C4-2B (cell line): ENCODE measurements around the gene USP27X.

ENCODE experiments used
- H3K27ac ChIP-seq: fragments of 450-650 bp; 2 replicates; pipeline ENCODE4 v1.5.1; 2017
- ZFX ChIP-seq: fragments of 450-650 bp; IDR thresholded peaks from 2 replicates; pipeline ENCODE4 v1.6.1; 2017
- TF ChIP-seq, protein P1 (sequence below): fragments of 450-650 bp; conservative IDR thresholded peaks from 2 replicates; pipeline ENCODE4 v1.5.1; 2017; ENCODE audit warnings: mild to moderate bottlenecking

The USP27X gene

DNA sequence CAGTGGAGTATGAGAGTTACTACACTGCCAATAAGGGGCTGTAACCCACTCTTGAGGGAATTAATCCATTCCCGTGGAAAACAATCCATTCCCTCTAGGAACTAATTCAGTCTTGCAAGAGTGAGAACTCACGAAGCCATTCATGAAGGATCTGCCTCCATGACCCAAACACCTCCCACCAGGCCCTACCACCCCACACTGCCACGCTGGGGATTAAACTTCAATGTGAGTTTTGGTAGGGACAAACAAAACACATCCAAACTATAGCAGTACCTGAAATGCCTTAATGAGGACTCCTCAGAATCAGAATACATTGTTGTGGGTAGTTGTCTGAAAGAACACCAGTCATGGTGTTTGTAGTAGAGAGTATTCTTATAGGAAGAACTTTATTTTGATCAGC lies 31.0 kb upstream of the USP27X start:
- no peak overlapping the region for H3K27ac ChIP-seq
- TF ChIP-seq, protein P1, sequence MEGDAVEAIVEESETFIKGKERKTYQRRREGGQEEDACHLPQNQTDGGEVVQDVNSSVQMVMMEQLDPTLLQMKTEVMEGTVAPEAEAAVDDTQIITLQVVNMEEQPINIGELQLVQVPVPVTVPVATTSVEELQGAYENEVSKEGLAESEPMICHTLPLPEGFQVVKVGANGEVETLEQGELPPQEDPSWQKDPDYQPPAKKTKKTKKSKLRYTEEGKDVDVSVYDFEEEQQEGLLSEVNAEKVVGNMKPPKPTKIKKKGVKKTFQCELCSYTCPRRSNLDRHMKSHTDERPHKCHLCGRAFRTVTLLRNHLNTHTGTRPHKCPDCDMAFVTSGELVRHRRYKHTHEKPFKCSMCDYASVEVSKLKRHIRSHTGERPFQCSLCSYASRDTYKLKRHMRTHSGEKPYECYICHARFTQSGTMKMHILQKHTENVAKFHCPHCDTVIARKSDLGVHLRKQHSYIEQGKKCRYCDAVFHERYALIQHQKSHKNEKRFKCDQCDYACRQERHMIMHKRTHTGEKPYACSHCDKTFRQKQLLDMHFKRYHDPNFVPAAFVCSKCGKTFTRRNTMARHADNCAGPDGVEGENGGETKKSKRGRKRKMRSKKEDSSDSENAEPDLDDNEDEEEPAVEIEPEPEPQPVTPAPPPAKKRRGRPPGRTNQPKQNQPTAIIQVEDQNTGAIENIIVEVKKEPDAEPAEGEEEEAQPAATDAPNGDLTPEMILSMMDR, result no peak
- no peak for TF ChIP-seq ZFX

DNA sequence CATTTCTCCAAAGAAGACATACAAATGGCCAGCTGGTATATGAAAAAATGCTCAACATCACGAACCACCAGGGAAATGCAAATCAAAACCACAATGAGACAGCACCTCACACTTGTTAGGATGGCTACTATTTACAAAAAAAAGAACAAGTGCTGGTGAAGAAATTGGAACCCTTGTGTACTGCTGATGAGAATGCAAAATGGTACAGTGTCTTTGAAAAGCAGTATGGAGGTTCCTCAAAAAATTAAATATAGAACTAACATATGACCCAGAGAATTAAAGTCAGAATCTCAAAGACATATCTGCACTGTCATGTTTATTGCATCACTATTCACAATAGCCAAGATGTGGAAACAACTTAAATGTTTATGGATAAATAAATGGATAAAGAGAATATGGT lies 29.3 kb upstream of the USP27X start:
- no peak overlapping the region for H3K27ac ChIP-seq
- TF ChIP-seq, protein P1, result no peak
- no peak for TF ChIP-seq ZFX

DNA sequence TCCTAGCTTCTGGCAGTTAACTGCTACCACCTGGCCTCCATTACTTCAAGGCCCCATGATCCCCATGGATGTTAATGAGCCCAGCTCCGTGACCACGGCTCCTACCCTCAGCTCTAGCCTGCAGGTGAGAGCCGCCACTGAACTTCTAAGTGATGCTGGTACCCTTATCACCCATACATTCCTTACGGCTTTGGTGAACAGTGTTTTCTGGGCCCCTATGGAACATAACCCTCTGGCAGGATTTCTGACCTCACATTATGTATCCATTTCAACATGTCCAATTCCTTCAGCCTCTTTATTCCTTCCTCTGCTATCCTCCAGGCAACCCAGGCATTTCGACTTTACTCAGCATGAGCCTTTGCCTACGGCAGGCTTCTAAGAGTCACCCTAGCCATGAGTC lies 25.6 kb upstream of the USP27X start:
- TF ChIP-seq, protein P1, result no peak
- TF ChIP-seq ZFX, result no peak
- no peak overlapping the region for H3K27ac ChIP-seq

DNA sequence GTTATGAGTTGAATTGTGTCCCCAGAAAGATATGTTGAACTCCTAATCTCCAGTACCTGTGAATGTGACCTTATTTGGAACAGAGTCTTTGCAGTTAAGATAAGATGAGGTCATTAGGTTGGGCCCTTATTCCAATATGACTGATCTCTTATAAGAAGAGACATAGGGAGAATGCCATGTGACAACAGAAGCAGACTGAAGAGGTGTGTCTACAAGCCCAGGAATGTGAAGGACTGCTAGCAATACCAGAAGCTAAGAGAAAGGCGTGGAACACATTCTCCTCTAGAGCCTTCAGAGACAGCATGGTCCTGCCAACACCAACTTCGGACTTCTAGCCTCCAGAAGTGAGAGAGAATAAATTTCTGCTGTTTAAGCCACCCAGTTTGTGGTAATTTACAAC lies 22.5 kb upstream of the USP27X start:
- no peak overlapping the region for H3K27ac ChIP-seq
- no peak for TF ChIP-seq ZFX
- TF ChIP-seq, protein P1, result no peak

GRCh38 chrX:49858341-49858740 lies 20.9 kb upstream of the USP27X start:
- TF ChIP-seq, protein P1, result no peak
- no peak for TF ChIP-seq ZFX
- H3K27ac ChIP-seq, result no peak overlapping the region

DNA sequence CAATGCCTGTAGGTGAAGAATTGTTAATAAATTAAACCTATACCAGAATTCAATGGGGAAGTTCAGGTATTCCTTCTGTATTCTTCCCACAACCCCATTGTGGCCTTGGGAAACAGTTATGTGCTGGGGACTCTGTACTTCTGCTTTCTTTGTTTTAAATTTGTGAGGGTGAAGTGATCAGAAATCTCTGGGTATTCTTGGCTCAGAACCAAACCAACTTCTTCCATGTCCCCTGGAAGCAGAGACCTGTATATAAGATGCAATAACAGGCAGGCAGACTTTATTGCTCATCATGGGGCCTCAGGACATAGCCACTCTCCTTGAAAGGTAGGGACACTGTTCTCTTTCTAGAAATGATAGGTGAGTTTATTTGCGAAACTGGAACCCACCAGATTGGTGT lies 19.8 kb upstream of the USP27X start:
- TF ChIP-seq, protein P1, result no peak
- H3K27ac ChIP-seq, result no peak overlapping the region

DNA sequence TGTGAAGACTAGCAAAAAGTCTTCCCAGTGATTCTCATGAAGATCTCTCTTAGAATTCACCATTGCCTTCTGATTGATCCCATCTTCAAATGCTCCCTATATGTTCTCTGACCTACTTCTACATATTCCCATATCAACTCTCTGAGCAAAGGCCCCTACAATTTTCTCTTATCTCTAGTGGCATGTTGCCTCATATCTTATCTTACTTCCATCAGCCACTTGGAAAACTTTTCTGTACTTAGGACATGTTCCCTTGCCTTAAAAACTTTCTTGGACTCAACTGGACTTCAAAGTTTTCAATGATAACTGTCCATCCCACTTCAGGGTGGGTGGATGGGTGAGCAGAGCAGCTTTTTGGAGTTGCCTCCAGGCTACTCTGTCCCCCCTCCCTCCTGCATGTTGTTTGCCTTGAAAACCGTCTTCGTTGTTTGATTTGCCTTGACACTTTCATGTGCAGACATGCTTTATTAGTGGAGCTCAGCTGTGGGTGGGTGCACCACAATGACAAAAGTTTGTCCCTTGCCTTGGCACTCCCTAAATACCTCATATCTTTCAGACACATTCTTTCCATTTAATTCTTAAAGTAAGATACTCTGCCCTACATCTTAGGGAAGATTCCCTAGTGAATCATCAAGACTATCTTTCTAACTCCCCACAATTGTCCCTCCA lies 18.3 kb upstream of the USP27X start:
- TF ChIP-seq, protein P1, result no peak
- no peak for TF ChIP-seq ZFX
- no peak overlapping the region for H3K27ac ChIP-seq
